GM12875 (cell line): ENCODE results near the gene UBE3A.
"Not testable (repeated sequence)": the region's sequence is repeated elsewhere in the genome, so short reads cannot be mapped to it uniquely, and the experiment has no call there.

Source experiments
- H3K4me3 ChIP-seq: one replicate; pipeline ENCODE4 v1.5.1; 2011; ENCODE audit warnings: low read depth, low read length, control low read depth
- CTCF ChIP-seq: IDR thresholded peaks from 2 replicates; pipeline ENCODE4 v1.5.1; 2011; ENCODE audit warnings: low read depth, mild to moderate bottlenecking, control low read depth, inconsistent platforms, low read length, moderate library complexity, borderline replicate concordance; ENCODE audit not compliant: insufficient read depth

The UBE3A gene

GRCh38 chr15:25455226-25455625, 16.4 kb upstream of the UBE3A start:
- TF ChIP-seq CTCF = no peak
- H3K4me3 ChIP-seq = no peak overlapping the region

GRCh38 chr15:25454771-25455170, 15.9 kb upstream of the UBE3A start:
- no peak overlapping the region for H3K4me3 ChIP-seq
- TF ChIP-seq CTCF = no peak

- not testable (repeated sequence) for H3K4me3 ChIP-seq
Observed at GRCh38 chr15:25453246-25453645, 14.4 kb upstream of the UBE3A start.

- no peak for TF ChIP-seq CTCF
- no peak overlapping the region for H3K4me3 ChIP-seq
Observed at GRCh38 chr15:25451501-25451900, 12.7 kb upstream of the UBE3A start.

GRCh38 chr15:25450163-25450562, 11.3 kb upstream of the UBE3A start:
- TF ChIP-seq CTCF = no peak
- H3K4me3 ChIP-seq = no peak overlapping the region

- no peak overlapping the region for H3K4me3 ChIP-seq
- no peak for TF ChIP-seq CTCF
Observed at GRCh38 chr15:25446076-25446475, 7.3 kb upstream of the UBE3A start.

- TF ChIP-seq CTCF = no peak
Observed at GRCh38 chr15:25445412-25445811, 6.6 kb upstream of the UBE3A start.

GRCh38 chr15:25441111-25441510, 2.3 kb upstream of the UBE3A start:
- no peak for TF ChIP-seq CTCF
- H3K4me3 ChIP-seq = no peak overlapping the region

More at GRCh38 chr15:25445412-25445811, 6.6 kb upstream of the UBE3A start:
- H3K4me3 ChIP-seq = no peak overlapping the region
